HG03175 (cell line): ENCODE results near the gene CSMD2.

Experiments
- ATAC-seq: cut with Tn5 transposase; IDR thresholded peaks from one replicate; pipeline ENCODE4 v1.9.1; 2021; ENCODE audit warnings: mild to moderate bottlenecking, moderate library complexity; ENCODE audit not compliant: unreplicated experiment

The CSMD2 gene

GRCh38 chr1:33972676-33973395 is 192.2 kb downstream of the CSMD2 start:
- no peak for ATAC-seq

GRCh38 chr1:33971913-33972312 is 193.1 kb downstream of the CSMD2 start:
- no peak for ATAC-seq

- no peak for ATAC-seq
Observed at GRCh38 chr1:33971018-33971710, 193.9 kb downstream of the CSMD2 start.

GRCh38 chr1:33970148-33970825 is 194.7 kb downstream of the CSMD2 start:
- ATAC-seq, result no peak

GRCh38 chr1:33966346-33967141 is 198.5 kb downstream of the CSMD2 start:
- ATAC-seq, result no peak

- no peak for ATAC-seq
Observed at GRCh38 chr1:33965086-33965485, 199.9 kb downstream of the CSMD2 start.

- ATAC-seq, result no peak
Observed at GRCh38 chr1:33962061-33962460, 203.0 kb downstream of the CSMD2 start.

GRCh38 chr1:33960188-33960895 is 204.7 kb downstream of the CSMD2 start:
- no peak for ATAC-seq

GRCh38 chr1:33957854-33958253 is 207.2 kb downstream of the CSMD2 start:
- ATAC-seq, result no peak

GRCh38 chr1:33955096-33955495 is 209.9 kb downstream of the CSMD2 start:
- no peak for ATAC-seq

GRCh38 chr1:33949570-33949969 is 215.5 kb downstream of the CSMD2 start:
- ATAC-seq, result no peak

- ATAC-seq, result no peak
Observed at GRCh38 chr1:33948291-33948690, 216.7 kb downstream of the CSMD2 start.

- no peak for ATAC-seq
Observed at GRCh38 chr1:33946836-33947235, 218.2 kb downstream of the CSMD2 start.

GRCh38 chr1:33944846-33945245 is 220.2 kb downstream of the CSMD2 start:
- no peak for ATAC-seq

- ATAC-seq, result no peak
Observed at GRCh38 chr1:33943978-33944377, 221.1 kb downstream of the CSMD2 start.

- ATAC-seq, result no peak
Observed at GRCh38 chr1:33932871-33933270, 232.2 kb downstream of the CSMD2 start.

- ATAC-seq, result no peak
Observed at GRCh38 chr1:33931111-33931475, 233.9 kb downstream of the CSMD2 start.

- no peak for ATAC-seq
Observed at GRCh38 chr1:33930346-33931110, 234.5 kb downstream of the CSMD2 start.

GRCh38 chr1:33928251-33928650 is 236.8 kb downstream of the CSMD2 start:
- no peak for ATAC-seq

GRCh38 chr1:33927721-33928120 is 237.3 kb downstream of the CSMD2 start:
- no peak for ATAC-seq
